Measurements from ENCODE around the gene PRKAR2B. TPM values are rescaled to one million over a fixed set of nuclear protein-coding genes. Genes with fewer than 3 reads are reported as not detected.

Gene PRKAR2B
- total RNA-seq, 2 experiments from 2014 or later = 69.0 to 210 TPM

DNA sequence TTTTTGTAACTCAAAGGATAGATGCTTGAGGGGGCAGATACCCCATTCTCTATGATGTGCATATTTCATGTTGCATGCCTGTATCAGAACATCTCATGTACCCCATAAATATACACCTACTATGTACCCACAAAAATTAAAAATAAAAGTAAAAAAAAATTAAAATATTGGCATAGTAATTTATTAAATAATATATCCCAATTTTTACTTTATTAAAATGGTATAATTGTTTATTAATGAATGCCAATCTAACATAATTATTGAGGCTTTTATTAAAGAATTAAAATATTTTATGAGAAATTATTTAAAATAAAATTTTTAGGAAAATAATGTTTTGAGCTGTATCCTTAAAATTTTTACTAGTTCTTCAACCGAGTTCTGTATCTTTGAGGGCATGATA lies 105.4 kb downstream of the PRKAR2B start:
- ChIA-PET CTCF (ENCODE audit: unreplicated experiment) (interaction anchor here (1.3 kb wide), 1 partner anchor 202 kb away, joined by 7 read pairs; no protein-coding TSS in a partner anchor), POLR2A (interaction anchor here (0.6 to 1.3 kb wide), 8 partner anchors 13 to 508 kb away, joined by 3 to 7 read pairs (median 4); partner anchors contain the start of gene HBP1)

GRCh38 chr7:107150375-107151073 lies 106.0 kb downstream of the PRKAR2B start:
- DNase-seq (ENCODE audit: low spot score) = peak; percentile 84
- Histone ChIP-seq H3K79me2 (ENCODE audit: insufficient read depth, low read depth, low read length) (peaks cover 33% of the 10 kb centered on the region; the same call in 1 of the 2 replicates), H3K9me2 (ENCODE audit: insufficient read depth, low read length) (no peaks in the 10 kb centered on the region), H3K4me3 (ENCODE audit: low read depth, low read length, poor library complexity, severe bottlenecking) (no peak overlapping the region), H2AFZ (ENCODE audit: low read length) (no peak overlapping the region), H3K4me1 (ENCODE audit: insufficient read depth, low read length, poor library complexity, severe bottlenecking) (peaks cover 41% of the 10 kb centered on the region), H3K36me3 (ENCODE audit: insufficient read depth, low read length) (peaks cover 81% of the 10 kb centered on the region), H3K9me3 (ENCODE audit: low read length) (no peaks in the 10 kb centered on the region), H3K27ac (ENCODE audit: low read depth, low read length, poor library complexity, severe bottlenecking) (no peak overlapping the region), H3K4me2 (ENCODE audit: low read length) (no peak overlapping the region), H4K20me1 (ENCODE audit: insufficient read depth, low read length) (no peaks in the 10 kb centered on the region; the same call in 1 of the 2 replicates)
- intact Hi-C loops (cut with micrococcal nuclease; ENCODE audit: unreplicated experiment) = loop anchor here (1.0 kb wide), 2 partner anchors 102 to 203 kb away; no protein-coding TSS in a partner anchor
- TF ChIP-seq EZH2phosphoT487 (IDR thresholded peaks at IDR 0.05; ENCODE audit: borderline replicate concordance, low read depth, low read length) = no peak
- TF ChIP-seq, protein P1, sequence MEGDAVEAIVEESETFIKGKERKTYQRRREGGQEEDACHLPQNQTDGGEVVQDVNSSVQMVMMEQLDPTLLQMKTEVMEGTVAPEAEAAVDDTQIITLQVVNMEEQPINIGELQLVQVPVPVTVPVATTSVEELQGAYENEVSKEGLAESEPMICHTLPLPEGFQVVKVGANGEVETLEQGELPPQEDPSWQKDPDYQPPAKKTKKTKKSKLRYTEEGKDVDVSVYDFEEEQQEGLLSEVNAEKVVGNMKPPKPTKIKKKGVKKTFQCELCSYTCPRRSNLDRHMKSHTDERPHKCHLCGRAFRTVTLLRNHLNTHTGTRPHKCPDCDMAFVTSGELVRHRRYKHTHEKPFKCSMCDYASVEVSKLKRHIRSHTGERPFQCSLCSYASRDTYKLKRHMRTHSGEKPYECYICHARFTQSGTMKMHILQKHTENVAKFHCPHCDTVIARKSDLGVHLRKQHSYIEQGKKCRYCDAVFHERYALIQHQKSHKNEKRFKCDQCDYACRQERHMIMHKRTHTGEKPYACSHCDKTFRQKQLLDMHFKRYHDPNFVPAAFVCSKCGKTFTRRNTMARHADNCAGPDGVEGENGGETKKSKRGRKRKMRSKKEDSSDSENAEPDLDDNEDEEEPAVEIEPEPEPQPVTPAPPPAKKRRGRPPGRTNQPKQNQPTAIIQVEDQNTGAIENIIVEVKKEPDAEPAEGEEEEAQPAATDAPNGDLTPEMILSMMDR (conservative IDR thresholded peaks at IDR 0.05; ENCODE audit: low read length) = peak; percentile 95
- no TSS peak for BruUV-seq (replicated peaks)
- ChIA-PET CTCF (ENCODE audit: unreplicated experiment) (interaction anchor here (1.3 kb wide), 2 partner anchors 203 kb away, joined by 3 to 7 read pairs; no protein-coding TSS in a partner anchor), POLR2A (interaction anchor here (0.6 to 1.3 kb wide), 9 partner anchors 12 to 508 kb away, joined by 3 to 7 read pairs (median 4); partner anchors contain the start of gene HBP1)

More for the DNA sequence above, 105.4 kb downstream of the PRKAR2B start:
- no peaks in the 10 kb centered on the region for H3K9me3 ChIP-seq (ENCODE audit: low read length)
- H3K9me2 ChIP-seq (ENCODE audit: insufficient read depth, low read length) = no peaks in the 10 kb centered on the region
- no peak overlapping the region for H3K4me3 ChIP-seq (ENCODE audit: low read depth, low read length, poor library complexity, severe bottlenecking)
- H2AFZ ChIP-seq (ENCODE audit: low read length) = no peak overlapping the region
- H3K4me2 ChIP-seq (ENCODE audit: low read length) = no peak overlapping the region
- no peak for TF ChIP-seq EZH2phosphoT487 (IDR thresholded peaks at IDR 0.05; ENCODE audit: borderline replicate concordance, low read depth, low read length)
- DNase-seq (ENCODE audit: low spot score) = no peak
- H3K4me1 ChIP-seq (ENCODE audit: insufficient read depth, low read length, poor library complexity, severe bottlenecking) = peaks cover 44% of the 10 kb centered on the region
- H3K79me2 ChIP-seq (ENCODE audit: insufficient read depth, low read depth, low read length) = peaks cover 33% of the 10 kb centered on the region; the same call in 1 of the 2 replicates
- H3K36me3 ChIP-seq (ENCODE audit: insufficient read depth, low read length) = peaks cover 81% of the 10 kb centered on the region
- intact Hi-C loops (cut with micrococcal nuclease; ENCODE audit: unreplicated experiment) = loop anchor here (1.0 kb wide), 2 partner anchors 102 to 203 kb away; no protein-coding TSS in a partner anchor
- no TSS peak for BruUV-seq (replicated peaks)
- no peak overlapping the region for H3K27ac ChIP-seq (ENCODE audit: low read depth, low read length, poor library complexity, severe bottlenecking)
- no peaks in the 10 kb centered on the region; the same call in 1 of the 2 replicates for H4K20me1 ChIP-seq (ENCODE audit: insufficient read depth, low read length)

DNA sequence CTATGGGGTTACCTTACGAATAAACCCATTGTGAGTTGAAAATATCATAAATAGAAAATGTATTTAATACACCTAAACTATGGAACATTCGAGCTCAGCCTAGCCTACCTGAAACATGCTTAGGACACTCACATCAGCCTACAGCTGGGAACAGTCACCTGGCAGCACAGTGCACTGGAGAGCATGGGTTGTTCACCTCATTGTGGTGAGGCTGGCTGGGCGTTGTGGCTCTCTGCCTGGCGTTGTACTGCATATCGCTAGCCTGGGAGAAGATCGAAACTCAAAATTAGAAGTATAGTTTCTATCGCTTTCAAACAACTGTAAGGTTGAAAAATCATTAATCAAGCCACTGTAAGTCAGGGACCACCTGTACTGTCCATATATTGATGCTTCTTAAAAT lies 107.0 kb downstream of the PRKAR2B start:
- Histone ChIP-seq H4K20me1 (ENCODE audit: insufficient read depth, low read length) (no peaks in the 10 kb centered on the region; the same call in 1 of the 2 replicates), H3K27ac (ENCODE audit: low read depth, low read length, poor library complexity, severe bottlenecking) (no peak overlapping the region), H3K79me2 (ENCODE audit: insufficient read depth, low read depth, low read length) (peaks cover 33% of the 10 kb centered on the region; the same call in 1 of the 2 replicates), H3K4me3 (ENCODE audit: low read depth, low read length, poor library complexity, severe bottlenecking) (no peak overlapping the region), H3K4me1 (ENCODE audit: insufficient read depth, low read length, poor library complexity, severe bottlenecking) (peaks cover 38% of the 10 kb centered on the region), H3K4me2 (ENCODE audit: low read length) (no peak overlapping the region), H2AFZ (ENCODE audit: low read length) (no peak overlapping the region), H3K9me2 (ENCODE audit: insufficient read depth, low read length) (no peaks in the 10 kb centered on the region), H3K36me3 (ENCODE audit: insufficient read depth, low read length) (peaks cover 78% of the 10 kb centered on the region), H3K9me3 (ENCODE audit: low read length) (no peaks in the 10 kb centered on the region)
- DNase-seq (ENCODE audit: low spot score) = no peak
- TF ChIP-seq EZH2phosphoT487 (IDR thresholded peaks at IDR 0.05; ENCODE audit: borderline replicate concordance, low read depth, low read length) = no peak
- TF ChIP-seq, protein P1 (conservative IDR thresholded peaks at IDR 0.05; ENCODE audit: low read length) = no peak
- CTCF ChIA-PET (ENCODE audit: unreplicated experiment) = interaction anchor here (1.3 kb wide), 1 partner anchor 204 kb away, joined by 3 read pairs; no protein-coding TSS in a partner anchor
- no TSS peak for BruUV-seq (replicated peaks)
- POLR2A ChIA-PET = interaction anchor here (0.9 kb wide), 1 partner anchor 106 kb away, joined by 3 read pairs; no protein-coding TSS in a partner anchor
- intact Hi-C loops (cut with micrococcal nuclease; ENCODE audit: unreplicated experiment) = no loop called here
